ENCODE results near the gene CRBN. TPM values are rescaled to one million over a fixed set of nuclear protein-coding genes. Genes with fewer than 3 reads are reported as not detected.

Gene CRBN
- total RNA-seq, 3 donors from 2014 or later (not counting 1 experiment from before 2014, with no cell fraction given) = 126 to 166 (median 139) TPM

- Histone ChIP-seq H3K4me1 (ENCODE audit: control insufficient read depth, insufficient read depth, low read length) (peaks cover 7% of the 10 kb centered on the region), H3K27me3 (ENCODE audit: control insufficient read depth, insufficient read depth, low read length) (no peaks in the 10 kb centered on the region), H3K36me3 (ENCODE audit: control insufficient read depth, insufficient read depth, low read length) (no peaks in the 10 kb centered on the region), H3K4me3 (ENCODE audit: low read length) (no peak overlapping the region), H3K9me3 (ENCODE audit: control insufficient read depth, insufficient read depth, low read length) (no peaks in the 10 kb centered on the region), H3K27ac (ENCODE audit: low read length) (no peak overlapping the region)
- Mint-ChIP-seq H3K36me3 (no peaks in the 10 kb centered on the region), H3K27ac (no peak overlapping the region), H3K4me3 (no peak overlapping the region), H3K9me3 (no peaks in the 10 kb centered on the region), H3K27me3 (ENCODE audit: low read depth in 2 of 2) (peaks cover 9 to 25% of the 10 kb centered on the region in 2 donors), H3K4me1 (no peaks in the 10 kb centered on the region)
- DNase-seq = no peak
- no peak for ATAC-seq
- 80% methylated on average over 3 of the region's 4 CpGs for WGBS (ENCODE audit: insufficient coverage)
- intact Hi-C loops (cut with micrococcal nuclease) = no loop called here
- TF ChIP-seq CTCF (IDR thresholded peaks at IDR 0.05) = no peak
Measured at GRCh38 chr3:3113042-3113709, 66.3 kb downstream of the CRBN start.

- Histone ChIP-seq H3K36me3 (ENCODE audit: control insufficient read depth, insufficient read depth, low read length) (no peaks in the 10 kb centered on the region), H3K27ac (ENCODE audit: low read length) (peak overlapping the region; percentile 72), H3K9me3 (ENCODE audit: control insufficient read depth, insufficient read depth, low read length) (no peaks in the 10 kb centered on the region), H3K27me3 (ENCODE audit: control insufficient read depth, insufficient read depth, low read length) (peaks cover 1% of the 10 kb centered on the region), H3K4me3 (ENCODE audit: low read length) (no peak overlapping the region), H3K4me1 (ENCODE audit: control insufficient read depth, insufficient read depth, low read length) (peaks cover 7% of the 10 kb centered on the region)
- DNase-seq (no peak), ATAC-seq (no peak)
- TF ChIP-seq CTCF (IDR thresholded peaks at IDR 0.05) = no peak
- intact Hi-C loops (cut with micrococcal nuclease) = no loop called here
- 86% methylated on average over 6 of the region's 7 CpGs for WGBS (ENCODE audit: insufficient coverage)
- Mint-ChIP-seq H3K36me3 (no peaks in the 10 kb centered on the region), H3K4me3 (no peak overlapping the region), H3K4me1 (no peaks in the 10 kb centered on the region), H3K27ac (no peak overlapping the region), H3K9me3 (no peaks in the 10 kb centered on the region), H3K27me3 (ENCODE audit: low read depth in 2 of 2) (peaks cover 9 to 28% of the 10 kb centered on the region in 2 donors)
Measured at GRCh38 chr3:3110749-3111361, 68.6 kb downstream of the CRBN start.

GRCh38 chr3:3110299-3110630, 69.2 kb downstream of the CRBN start, which contains the start of gene IL5RA:
Gene IL5RA (minus strand): TSS chr3:3110374. CDS start chr3:3104984, 5,390 bp downstream.
- Histone ChIP-seq H3K36me3 (ENCODE audit: control insufficient read depth, insufficient read depth, low read length) (no peaks in the 10 kb centered on the region), H3K4me1 (ENCODE audit: control insufficient read depth, insufficient read depth, low read length) (peaks cover 7% of the 10 kb centered on the region), H3K27ac (ENCODE audit: low read length) (peak within 1 kb of the TSS; percentile 72), H3K9me3 (ENCODE audit: control insufficient read depth, insufficient read depth, low read length) (no peaks in the 10 kb centered on the region), H3K4me3 (ENCODE audit: low read length) (no peak within 1 kb of the TSS), H3K27me3 (ENCODE audit: control insufficient read depth, insufficient read depth, low read length) (peaks cover 2% of the 10 kb centered on the region)
- Mint-ChIP-seq H3K9me3 (no peaks in the 10 kb centered on the region), H3K36me3 (no peaks in the 10 kb centered on the region), H3K27ac (no peak within 1 kb of the TSS), H3K4me3 (peak within 1 kb of the TSS; percentile 13), H3K27me3 (ENCODE audit: low read depth in 2 of 2) (peaks cover 9 to 30% of the 10 kb centered on the region in 2 donors), H3K4me1 (no peaks in the 10 kb centered on the region)
- TF ChIP-seq CTCF (IDR thresholded peaks at IDR 0.05) = no peak
- 79% methylated on average over 2 of the region's 4 CpGs for WGBS (ENCODE audit: insufficient coverage)
- peak; percentile 57 to 88 (median 70) for ATAC-seq
- peak in 1 of 2 donors; percentile 76 for DNase-seq
- intact Hi-C loops (cut with micrococcal nuclease) = no loop called here
